Esophagus squamous epithelium (tissue), 5 donors: ENCODE measurements around the gene TSHB. TPM values are rescaled to one million over a fixed set of nuclear protein-coding genes. Genes with fewer than 3 reads are reported as not detected.

Experiments used
- DNase-seq: peaks from one replicate; lab custom pipeline; 2025; lab: John Stamatoyannopoulos, UW
- H3K27ac ChIP-seq, 4 donors: fragments of 200-600 bp; sonication (generic); one replicate each; pipeline ENCODE4 v1.5.1; 2016 to 2019; ENCODE audit warnings: mild to moderate bottlenecking in 1 of 4
- H3K27me3 ChIP-seq, 4 donors: fragments of 200-600 bp; sonication (generic); 1 replicate in 3 of 4; 2 replicates in 1 of 4; pipeline versions ENCODE4 v1.5.1 to v1.6.0; 2017 to 2021; ENCODE audit warnings: antibody characterized with exemption in 1 of 4
- H3K36me3 ChIP-seq, 3 donors: fragments of 200-600 bp; sonication (generic); one replicate each; pipeline ENCODE4 v1.5.1; 2016 to 2019
- H3K4me1 ChIP-seq, 3 donors: fragments of 200-600 bp; sonication (generic); one replicate each; pipeline ENCODE4 v1.5.1; 2017 to 2019
- H3K4me3 ChIP-seq, 4 donors: fragments of 200-600 bp; sonication (generic); 1 replicate in 3 of 4; 2 replicates in 1 of 4; pipeline ENCODE4 v1.5.1; 2016 to 2019; ENCODE audit warnings: mild to moderate bottlenecking in 2 of 4, moderate library complexity in 1 of 4
- H3K9me3 ChIP-seq, 3 donors: fragments of 200-600 bp; sonication (generic); one replicate each; pipeline ENCODE4 v1.5.1; 2016 to 2019
- CTCF ChIP-seq, 6 experiments: fragments of 450-650 bp in 4 of 6; fragments of 200-600 bp in 2 of 6; sonication (generic) in 2 of 6; IDR thresholded peaks; one replicate each; pipeline ENCODE4 v1.5.1; 2016 to 2019; ENCODE audit warnings: antibody characterized with exemption in 6 of 6, mild to moderate bottlenecking in 4 of 6, moderate library complexity in 4 of 6
- POLR2A ChIP-seq, 4 donors: fragments of 450-650 bp; IDR thresholded peaks; one replicate each; pipeline ENCODE4 v1.6.1; 2017; ENCODE audit warnings: antibody characterized with exemption in 4 of 4, mild to moderate bottlenecking in 4 of 4, moderate library complexity in 3 of 4
- WGBS, 2 donors: methylation state at CpG; one replicate each; pipeline ENCODE4 v1.1.5; 2018; 5-methylcytosine and 5-hydroxymethylcytosine counted together
- intact Hi-C: fragments of 100-400 bp; cut with DNase I; formaldehyde crosslinking; loops from one replicate; pipeline ENCODE4 v1.15.0; 2022
- total RNA-seq, 4 donors: library from RNA; depleted of rRNA; stranded (reverse); fragments of >200 nt; gene quantifications; one replicate each; pipeline ENCODE4 v1.1.0, GENCODE V29; 2016
- donor health status: DM: yes; HTN: yes; CAD: no.

Gene TSHB
- total RNA-seq, 4 donors from 2014 or later, result not detected

- H3K27me3 ChIP-seq, result peaks cover 0 to 8% (median 0%) of the 10 kb centered on the region in 4 donors
- peaks cover 0 to 5% (median 0%) of the 10 kb centered on the region in 3 donors for H3K9me3 ChIP-seq
- H3K4me3 ChIP-seq, result no peak overlapping the region
- intact Hi-C loops, result no loop called here
- H3K27ac ChIP-seq, result no peak overlapping the region
- no peak for DNase-seq
- H3K4me1 ChIP-seq, result no peaks in the 10 kb centered on the region
- no peak for TF ChIP-seq CTCF (IDR thresholded peaks at IDR 0.05)
- no peak for TF ChIP-seq POLR2A (IDR thresholded peaks at IDR 0.05)
- H3K36me3 ChIP-seq, result no peaks in the 10 kb centered on the region
Measured at GRCh38 chr1:115023593-115023992, 6.0 kb upstream of the TSHB start.

GRCh38 chr1:115031595-115031994, 2.0 kb downstream of the TSHB start:
- whole genome bisulfite sequencing, 2 donors, result 63 to 66% methylated on average over 2 of the region's 2 CpGs

GRCh38 chr1:115035652-115036051, 6.0 kb downstream of the TSHB start:
- H3K4me3 ChIP-seq, result no peak overlapping the region
- TF ChIP-seq POLR2A (IDR thresholded peaks at IDR 0.05) (no peak), CTCF (IDR thresholded peaks at IDR 0.05) (no peak)
- H3K36me3 ChIP-seq, result no peaks in the 10 kb centered on the region
- H3K27me3 ChIP-seq, result no peaks in the 10 kb centered on the region
- intact Hi-C loops, result no loop called here
- no peaks in the 10 kb centered on the region for H3K4me1 ChIP-seq
- H3K9me3 ChIP-seq, result no peaks in the 10 kb centered on the region
- H3K27ac ChIP-seq, result no peak overlapping the region
- no peak for DNase-seq
- 78 to 85% methylated on average over 1 of the region's 1 CpG for WGBS, 2 donors

More at GRCh38 chr1:115031595-115031994, 2.0 kb downstream of the TSHB start:
- Histone ChIP-seq H3K36me3 (no peaks in the 10 kb centered on the region), H3K4me1 (no peaks in the 10 kb centered on the region), H3K4me3 (no peak overlapping the region), H3K9me3 (no peaks in the 10 kb centered on the region), H3K27me3 (no peaks in the 10 kb centered on the region), H3K27ac (no peak overlapping the region)
- TF ChIP-seq CTCF (IDR thresholded peaks at IDR 0.05) (no peak), POLR2A (IDR thresholded peaks at IDR 0.05) (no peak)
- no peak for DNase-seq
- intact Hi-C loops, result no loop called here

- Histone ChIP-seq H3K27ac (no peak overlapping the region), H3K4me3 (no peak overlapping the region), H3K4me1 (no peaks in the 10 kb centered on the region), H3K36me3 (no peaks in the 10 kb centered on the region), H3K9me3 (no peaks in the 10 kb centered on the region), H3K27me3 (no peaks in the 10 kb centered on the region)
- 58 to 74% methylated on average over 4 of the region's 4 CpGs for WGBS, 2 donors
- intact Hi-C loops, result no loop called here
- no peak for DNase-seq
- TF ChIP-seq POLR2A (IDR thresholded peaks at IDR 0.05) (no peak), CTCF (IDR thresholded peaks at IDR 0.05) (no peak)
Measured at GRCh38 chr1:115036814-115037507, 7.3 kb downstream of the TSHB start.

GRCh38 chr1:115040501-115040900, 10.9 kb downstream of the TSHB start:
- H3K9me3 ChIP-seq, result no peaks in the 10 kb centered on the region
- intact Hi-C loops, result no loop called here
- TF ChIP-seq POLR2A (IDR thresholded peaks at IDR 0.05) (no peak), CTCF (IDR thresholded peaks at IDR 0.05) (peak in 1 of 6 experiments; percentile 15)
- H3K4me3 ChIP-seq, result no peak overlapping the region
- 45 to 80% methylated on average over 2 of the region's 2 CpGs for WGBS, 2 donors
- no peak overlapping the region for H3K27ac ChIP-seq
- no peak for DNase-seq
- no peaks in the 10 kb centered on the region for H3K27me3 ChIP-seq
- H3K4me1 ChIP-seq, result no peaks in the 10 kb centered on the region
- H3K36me3 ChIP-seq, result no peaks in the 10 kb centered on the region
